ENCODE data around the gene KIF3B.
"Not testable (repeated sequence)": the region's sequence is repeated elsewhere in the genome, so short reads cannot be mapped to it uniquely, and the experiment has no call there.

DNA sequence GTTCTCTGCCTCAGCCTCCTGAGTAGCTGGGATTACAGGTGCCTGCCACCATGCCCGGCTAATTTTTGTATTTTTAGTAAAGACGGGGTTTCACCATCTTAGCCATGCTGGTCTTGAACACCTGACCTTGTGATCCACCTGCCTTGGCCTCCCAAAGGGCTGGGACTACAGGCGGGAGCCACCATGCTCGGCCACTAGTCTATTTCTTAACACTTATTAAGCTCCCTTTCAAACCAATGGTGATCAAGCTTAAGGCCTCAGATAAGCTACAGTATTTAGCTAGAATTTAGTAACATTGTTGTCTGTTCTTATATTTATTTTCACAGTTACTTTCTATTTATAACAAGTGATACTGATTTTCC lies 11.8 kb downstream of the KIF3B start:
- TF ChIP-seq, protein P1, sequence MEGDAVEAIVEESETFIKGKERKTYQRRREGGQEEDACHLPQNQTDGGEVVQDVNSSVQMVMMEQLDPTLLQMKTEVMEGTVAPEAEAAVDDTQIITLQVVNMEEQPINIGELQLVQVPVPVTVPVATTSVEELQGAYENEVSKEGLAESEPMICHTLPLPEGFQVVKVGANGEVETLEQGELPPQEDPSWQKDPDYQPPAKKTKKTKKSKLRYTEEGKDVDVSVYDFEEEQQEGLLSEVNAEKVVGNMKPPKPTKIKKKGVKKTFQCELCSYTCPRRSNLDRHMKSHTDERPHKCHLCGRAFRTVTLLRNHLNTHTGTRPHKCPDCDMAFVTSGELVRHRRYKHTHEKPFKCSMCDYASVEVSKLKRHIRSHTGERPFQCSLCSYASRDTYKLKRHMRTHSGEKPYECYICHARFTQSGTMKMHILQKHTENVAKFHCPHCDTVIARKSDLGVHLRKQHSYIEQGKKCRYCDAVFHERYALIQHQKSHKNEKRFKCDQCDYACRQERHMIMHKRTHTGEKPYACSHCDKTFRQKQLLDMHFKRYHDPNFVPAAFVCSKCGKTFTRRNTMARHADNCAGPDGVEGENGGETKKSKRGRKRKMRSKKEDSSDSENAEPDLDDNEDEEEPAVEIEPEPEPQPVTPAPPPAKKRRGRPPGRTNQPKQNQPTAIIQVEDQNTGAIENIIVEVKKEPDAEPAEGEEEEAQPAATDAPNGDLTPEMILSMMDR (conservative IDR thresholded peaks at IDR 0.05), result not testable (repeated sequence)
- not testable (repeated sequence) for TF ChIP-seq EZH2 (IDR thresholded peaks at IDR 0.05; ENCODE audit: low read depth)
